Testis (tissue), 3 donors: Measurements from ENCODE around the gene XIRP2. TPM values are rescaled to one million over a fixed set of nuclear protein-coding genes. Genes with fewer than 3 reads are reported as not detected.

Source experiments
- DNase-seq: peaks from one replicate; pipeline ENCODE4 v3.0.0-alpha.2; 2019
- H3K27ac ChIP-seq, 2 donors: fragments of 200-600 bp; sonication (generic); one replicate each; pipeline ENCODE4 v1.5.1; 2019
- H3K27me3 ChIP-seq: fragments of 200-600 bp; sonication (generic); one replicate; pipeline ENCODE4 v1.5.1; 2019
- H3K36me3 ChIP-seq: fragments of 200-600 bp; sonication (generic); one replicate; pipeline ENCODE4 v1.5.1; 2017; ENCODE audit warnings: low read depth; ENCODE audit errors: missing control alignments
- H3K4me1 ChIP-seq: fragments of 200-600 bp; sonication (generic); one replicate; pipeline ENCODE4 v1.5.1; 2019
- H3K4me3 ChIP-seq, 2 donors: fragments of 200-600 bp; sonication (generic); one replicate each; pipeline ENCODE4 v1.5.1; 2017 to 2019
- H3K9me3 ChIP-seq: fragments of 200-600 bp; sonication (generic); one replicate; pipeline ENCODE4 v1.5.1; 2017
- CTCF ChIP-seq, 3 experiments: fragments of 450-650 bp in 2 of 3; fragments of 200-600 bp in 1 of 3; sonication (generic) in 1 of 3; IDR thresholded peaks; one replicate each; pipeline ENCODE4 v1.5.1; 2016 to 2019; ENCODE audit warnings: antibody characterized with exemption in 3 of 3, mild to moderate bottlenecking in 2 of 3, moderate library complexity in 1 of 3
- POLR2A ChIP-seq: fragments of 450-650 bp; IDR thresholded peaks from one replicate; pipeline ENCODE4 v1.6.1; 2017; ENCODE audit warnings: antibody characterized with exemption, mild to moderate bottlenecking, moderate library complexity
- WGBS, 2 donors: methylation state at CpG; one replicate each; pipeline ENCODE4 v1.1.5; 2018; 5-methylcytosine and 5-hydroxymethylcytosine counted together
- intact Hi-C: fragments of 100-400 bp; cut with DNase I; formaldehyde crosslinking; loops from one replicate; pipeline ENCODE4 v1.15.1; 2023; ENCODE audit warnings: low total_unique reads
- polyA plus RNA-seq: library from polyadenylated mRNA; stranded (reverse); fragments of 350-450 nt; fragmentation: Illumina TruSeq; extraction: RNeasy Lipid Tissue Mini Kit (QIAGEN cat#74804); gene quantifications from one replicate; pipeline ENCODE4 v1.2.3, GENCODE V29; 2014; ENCODE audit warnings: low read depth, low replicate concordance; ENCODE audit not compliant: insufficient read depth
- total RNA-seq, 2 donors: library from RNA; depleted of rRNA; stranded (reverse); fragments of >200 nt; gene quantifications; one replicate each; pipeline ENCODE4 v1.2.3, GENCODE V29; 2016

The XIRP2 gene
- total and polyA plus RNA-seq, 3 donors from 2014 or later, result 1.1 to 5.9 (median 3.9) TPM

DNA sequence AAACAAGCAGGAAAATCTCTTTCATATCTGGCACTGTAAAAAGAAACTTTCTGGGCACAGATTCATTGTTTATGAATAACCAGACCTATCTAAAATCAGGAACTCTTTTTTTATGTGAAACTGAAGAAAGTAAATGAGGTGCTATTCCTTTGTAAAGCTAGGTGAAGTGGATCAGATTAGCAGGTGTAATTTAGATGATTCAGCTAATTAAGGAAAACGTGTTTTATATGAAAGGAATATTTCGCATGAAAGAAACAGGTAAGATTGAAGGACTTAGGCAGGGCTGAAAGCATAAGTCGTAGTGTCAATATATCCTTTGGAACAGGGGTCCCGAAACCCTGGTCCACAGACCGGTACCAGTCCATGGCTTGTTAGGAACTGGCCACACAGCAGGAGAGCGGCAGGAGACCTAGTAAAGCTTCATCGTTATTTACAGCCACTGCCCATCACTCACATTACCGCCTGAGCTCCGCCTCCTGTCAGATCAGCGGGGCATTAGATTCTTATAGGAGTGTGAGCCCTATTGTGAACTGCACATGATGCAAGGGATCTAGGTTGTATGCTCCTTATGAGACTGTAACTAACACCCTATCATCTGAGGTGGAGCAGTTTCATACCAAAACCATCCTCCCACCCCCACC lies 20.3 kb upstream of the XIRP2 start:
- TF ChIP-seq POLR2A (no peak), CTCF (IDR thresholded peaks at IDR 0.05) (no peak)
- no peaks in the 10 kb centered on the region for H3K4me1 ChIP-seq
- no peaks in the 10 kb centered on the region for H3K27me3 ChIP-seq
- intact Hi-C loops, result no loop called here
- no peaks in the 10 kb centered on the region for H3K36me3 ChIP-seq
- no peaks in the 10 kb centered on the region for H3K9me3 ChIP-seq
- no peak for DNase-seq
- 41 to 51% methylated on average over 10 of the region's 10 CpGs for WGBS, 2 donors
- H3K27ac ChIP-seq, result no peak overlapping the region
- H3K4me3 ChIP-seq, result no peak overlapping the region

DNA sequence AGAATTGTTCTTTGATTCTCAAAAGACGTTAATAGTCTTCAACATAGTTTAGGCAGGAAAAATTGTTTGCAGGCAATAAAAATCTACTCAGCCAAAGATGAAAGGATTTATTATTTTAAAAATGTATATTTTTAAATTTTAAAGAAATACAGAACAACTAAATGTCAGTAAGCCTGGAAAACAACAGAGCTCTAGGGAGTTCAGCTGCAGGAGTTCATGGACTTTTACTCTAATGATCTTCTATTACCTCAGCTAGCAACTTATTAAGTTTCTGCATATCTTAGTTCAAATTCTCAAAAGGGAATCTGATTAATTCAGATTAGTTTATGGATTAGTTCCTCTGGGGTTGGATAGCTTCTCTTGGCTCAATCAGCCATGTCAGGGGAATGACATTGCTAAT lies 17.9 kb upstream of the XIRP2 start:
- no peak overlapping the region for H3K4me3 ChIP-seq
- H3K27ac ChIP-seq, result no peak overlapping the region
- no peaks in the 10 kb centered on the region for H3K9me3 ChIP-seq
- H3K4me1 ChIP-seq, result no peaks in the 10 kb centered on the region
- no peak for DNase-seq
- no peaks in the 10 kb centered on the region for H3K27me3 ChIP-seq
- TF ChIP-seq CTCF (IDR thresholded peaks at IDR 0.05) (no peak), POLR2A (no peak)
- H3K36me3 ChIP-seq, result no peaks in the 10 kb centered on the region
- intact Hi-C loops, result no loop called here
- 85 to 92% methylated on average over 1 of the region's 1 CpG for WGBS, 2 donors

GRCh38 chr2:166881177-166881576 lies 7.1 kb upstream of the XIRP2 start:
- no peaks in the 10 kb centered on the region for H3K4me1 ChIP-seq
- intact Hi-C loops, result no loop called here
- H3K4me3 ChIP-seq, result no peak overlapping the region
- no peak overlapping the region for H3K27ac ChIP-seq
- no peaks in the 10 kb centered on the region for H3K36me3 ChIP-seq
- TF ChIP-seq CTCF (IDR thresholded peaks at IDR 0.05) (no peak), POLR2A (no peak)
- no peak for DNase-seq
- H3K27me3 ChIP-seq, result no peaks in the 10 kb centered on the region
- no peaks in the 10 kb centered on the region for H3K9me3 ChIP-seq
- 85 to 95% methylated on average over 1 of the region's 1 CpG for WGBS, 2 donors

DNA sequence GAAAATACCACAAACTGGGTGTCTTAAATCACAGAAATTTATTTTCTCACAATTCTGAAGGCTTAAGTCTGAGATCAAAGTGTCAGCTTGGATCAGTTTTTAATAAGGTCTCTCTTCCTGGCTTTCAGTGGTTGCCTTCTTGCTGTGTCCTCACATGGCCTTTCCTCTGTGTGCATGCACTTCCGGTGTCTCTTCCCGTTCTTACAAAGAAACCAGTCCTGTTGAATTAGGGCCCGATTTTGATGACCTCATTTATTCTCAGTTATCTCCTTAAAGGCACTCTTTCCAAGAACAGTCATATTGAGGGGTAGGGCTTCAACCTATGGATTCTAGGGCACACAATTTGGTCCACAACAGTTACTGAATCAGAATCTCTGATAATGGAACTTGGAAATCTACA lies 5.4 kb upstream of the XIRP2 start:
- H3K4me3 ChIP-seq, result no peak overlapping the region
- no peaks in the 10 kb centered on the region for H3K36me3 ChIP-seq
- DNase-seq, result no peak
- TF ChIP-seq CTCF (IDR thresholded peaks at IDR 0.05) (no peak), POLR2A (no peak)
- no peak overlapping the region for H3K27ac ChIP-seq
- intact Hi-C loops, result no loop called here
- 49 to 73% methylated on average over 3 of the region's 3 CpGs for WGBS, 2 donors
- no peaks in the 10 kb centered on the region for H3K27me3 ChIP-seq
- H3K4me1 ChIP-seq, result no peaks in the 10 kb centered on the region
- no peaks in the 10 kb centered on the region for H3K9me3 ChIP-seq

- no peak for DNase-seq
- Histone ChIP-seq H3K9me3 (no peaks in the 10 kb centered on the region), H3K27me3 (no peaks in the 10 kb centered on the region), H3K4me1 (no peaks in the 10 kb centered on the region), H3K36me3 (no peaks in the 10 kb centered on the region), H3K4me3 (no peak overlapping the region), H3K27ac (no peak overlapping the region)
- TF ChIP-seq POLR2A (no peak), CTCF (IDR thresholded peaks at IDR 0.05) (no peak)
- intact Hi-C loops, result no loop called here
- 15 to 37% methylated on average over 2 of the region's 2 CpGs for WGBS, 2 donors
Observed at GRCh38 chr2:166891727-166892126, 3.4 kb downstream of the XIRP2 start.
